Subcutaneous preadipocyte (primary cell): Measurements from ENCODE around the gene UGT2B7. TPM values are rescaled to one million over a fixed set of nuclear protein-coding genes. Genes with fewer than 3 reads are reported as not detected.

ENCODE experiments used
- total RNA-seq: library from RNA; depleted of rRNA; stranded (reverse); fragments of >200 nt; gene quantifications from 2 replicates; pipeline ENCODE4 v1.2.3, GENCODE V29; 2012

UGT2B7 gene
- total RNA-seq: 0.20 TPM in 1 of 2 replicates, not detected in the other

DNA sequence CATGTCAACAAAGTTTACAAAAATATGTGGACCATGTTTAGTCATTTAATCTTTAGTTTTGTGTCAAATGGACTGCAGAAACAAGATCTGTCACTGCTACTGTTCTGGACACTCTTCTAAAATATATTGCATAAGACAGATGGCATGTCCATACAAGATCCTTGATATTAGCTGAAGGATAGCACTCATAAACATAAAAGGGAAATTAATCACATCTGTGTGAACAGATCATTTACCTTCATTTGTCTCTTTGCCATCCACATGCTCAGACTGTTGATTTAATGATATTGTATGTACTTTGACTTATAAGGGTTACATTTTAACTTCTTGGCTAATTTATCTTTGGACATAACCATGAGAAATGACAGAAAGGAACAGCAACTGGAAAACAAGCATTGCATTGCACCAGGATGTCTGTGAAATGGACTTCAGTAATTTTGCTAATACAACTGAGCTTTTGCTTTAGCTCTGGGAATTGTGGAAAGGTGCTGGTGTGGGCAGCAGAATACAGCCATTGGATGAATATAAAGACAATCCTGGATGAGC lies at the start of gene UGT2B7:
UGT2B7 (plus strand) TSS at position 364 of the 546 bp plus-strand sequence; CDS start at position 411, 47 bp downstream.

Other genes with a start within 250 kb of the UGT2B7 start
- not detected in 2 replicates for gene UGT2A3, start 144.7 kb upstream of the UGT2B7 start, total RNA-seq
- not detected in 2 replicates for gene UGT2B11, start 118.3 kb downstream of the UGT2B7 start, total RNA-seq
- gene UGT2B28, start 184.0 kb downstream of the UGT2B7 start, total RNA-seq: not detected in 2 replicates